DND-41 (cell line): ENCODE measurements around the gene TSHZ2.

Experiments used
- ATAC-seq: fragments of 200-7000 bp; cut with Tn5 transposase; 3 replicates; pipeline ENCODE4 v1.9.1; 2021; ENCODE audit warnings: low read depth; ENCODE audit not compliant: insufficient read depth
- DNase-seq: peaks from one replicate; pipeline ENCODE4 v3.0.0-alpha.2; 2020
- H2AFZ ChIP-seq: 2 replicates; pipeline ENCODE4 v1.6.0; 2012; ENCODE audit warnings: low read depth, low read length
- H3K27ac ChIP-seq: 2 replicates; pipeline ENCODE4 v1.5.1; 2012; ENCODE audit warnings: low read length, inconsistent platforms
- H3K27me3 ChIP-seq: fragments of 200-600 bp; sonication (generic); 2 replicates; pipeline ENCODE4 v1.6.0; 2012; ENCODE audit warnings: low read length, mild to moderate bottlenecking, inconsistent platforms; ENCODE audit not compliant: insufficient read depth, poor library complexity
- H3K36me3 ChIP-seq: 2 replicates; pipeline ENCODE4 v1.5.1; 2012; ENCODE audit warnings: low read length, inconsistent platforms; ENCODE audit not compliant: insufficient read depth
- H3K4me1 ChIP-seq: 2 replicates; pipeline ENCODE4 v1.5.1; 2012; ENCODE audit warnings: mild to moderate bottlenecking, low read length; ENCODE audit not compliant: insufficient read depth
- H3K4me2 ChIP-seq: 2 replicates; pipeline ENCODE4 v1.6.0; 2012; ENCODE audit warnings: mild to moderate bottlenecking, moderate library complexity, low read length, inconsistent platforms; ENCODE audit not compliant: insufficient read depth
- H3K4me3 ChIP-seq, 2 experiments: fragments of 200-600 bp in 1 of 2; shearing (Covaris generic) in 1 of 2; 2 replicates each; pipeline ENCODE4 v1.5.1; 2012 to 2016; ENCODE audit warnings: inconsistent platforms in 2 of 2, low read length in 2 of 2, mild to moderate bottlenecking in 2 of 2, low read depth in 1 of 2, moderate library complexity in 1 of 2
- H3K79me2 ChIP-seq: 2 replicates; pipeline ENCODE4 v1.6.0; 2012; ENCODE audit warnings: low read length, inconsistent platforms; ENCODE audit not compliant: insufficient read depth
- H3K9ac ChIP-seq: 2 replicates; pipeline ENCODE4 v1.6.0; 2012; ENCODE audit warnings: low read depth, mild to moderate bottlenecking, inconsistent platforms, low read length, moderate library complexity
- H3K9me3 ChIP-seq: 2 replicates; pipeline ENCODE4 v1.5.1; 2012; ENCODE audit warnings: low read length, moderate library complexity, mild to moderate bottlenecking, inconsistent platforms; ENCODE audit not compliant: insufficient read depth, severe bottlenecking
- H4K20me1 ChIP-seq: 2 replicates; pipeline ENCODE4 v1.6.0; 2012; ENCODE audit warnings: low read length; ENCODE audit not compliant: insufficient read depth
- CTCF ChIP-seq: IDR thresholded peaks from 2 replicates; pipeline ENCODE4 v1.5.1; 2012; ENCODE audit warnings: borderline replicate concordance, low read length, moderate library complexity, mild to moderate bottlenecking; ENCODE audit not compliant: poor library complexity, severe bottlenecking; ENCODE audit errors: extremely low read depth
- EZH2 ChIP-seq: IDR thresholded peaks from 3 replicates; pipeline ENCODE4 v1.6.1; 2012; ENCODE audit warnings: borderline replicate concordance, low read depth, mild to moderate bottlenecking, moderate library complexity, low read length, inconsistent platforms; ENCODE audit not compliant: severe bottlenecking

Gene TSHZ2

GRCh38 chr20:53291548-53291947 lies 319.4 kb downstream of the TSHZ2 start:
- DNase-seq (peak; percentile 10), ATAC-seq (no peak)
- no peak overlapping the region for H3K4me3 ChIP-seq
- H3K9me3 ChIP-seq, result no peaks in the 10 kb centered on the region
- no peak overlapping the region for H3K9ac ChIP-seq
- no peaks in the 10 kb centered on the region for H4K20me1 ChIP-seq
- H3K4me2 ChIP-seq, result no peak overlapping the region
- H3K36me3 ChIP-seq, result no peaks in the 10 kb centered on the region
- TF ChIP-seq EZH2 (no peak), CTCF (peak; percentile 51)
- no peak overlapping the region for H2AFZ ChIP-seq
- H3K27me3 ChIP-seq, result peaks cover 41% of the 10 kb centered on the region
- H3K79me2 ChIP-seq, result no peaks in the 10 kb centered on the region
- H3K27ac ChIP-seq, result no peak overlapping the region
- H3K4me1 ChIP-seq, result no peaks in the 10 kb centered on the region

GRCh38 chr20:53292347-53292746 lies 320.2 kb downstream of the TSHZ2 start:
- Histone ChIP-seq H3K9me3 (no peaks in the 10 kb centered on the region), H4K20me1 (no peaks in the 10 kb centered on the region), H3K9ac (no peak overlapping the region), H3K36me3 (no peaks in the 10 kb centered on the region), H2AFZ (no peak overlapping the region), H3K79me2 (no peaks in the 10 kb centered on the region), H3K4me2 (no peak overlapping the region), H3K4me1 (no peaks in the 10 kb centered on the region), H3K4me3 (no peak overlapping the region), H3K27ac (no peak overlapping the region), H3K27me3 (peaks cover 33% of the 10 kb centered on the region)
- no peak for TF ChIP-seq CTCF
- no peak for TF ChIP-seq EZH2
- ATAC-seq (no peak), DNase-seq (no peak)

GRCh38 chr20:53294804-53295203 lies 322.6 kb downstream of the TSHZ2 start:
- Histone ChIP-seq H3K9ac (no peak overlapping the region), H3K4me3 (no peak overlapping the region), H3K27ac (no peak overlapping the region), H3K4me1 (no peaks in the 10 kb centered on the region), H3K27me3 (peaks cover 42% of the 10 kb centered on the region), H3K9me3 (no peaks in the 10 kb centered on the region), H3K36me3 (no peaks in the 10 kb centered on the region), H4K20me1 (no peaks in the 10 kb centered on the region), H2AFZ (no peak overlapping the region), H3K79me2 (no peaks in the 10 kb centered on the region), H3K4me2 (no peak overlapping the region)
- DNase-seq, result no peak
- peak; percentile 59 for TF ChIP-seq EZH2
- TF ChIP-seq CTCF, result no peak
- no peak for ATAC-seq

- Histone ChIP-seq H4K20me1 (no peaks in the 10 kb centered on the region), H2AFZ (no peak overlapping the region), H3K9ac (no peak overlapping the region), H3K36me3 (no peaks in the 10 kb centered on the region), H3K4me1 (no peaks in the 10 kb centered on the region), H3K9me3 (no peaks in the 10 kb centered on the region), H3K79me2 (no peaks in the 10 kb centered on the region), H3K27ac (no peak overlapping the region), H3K4me2 (no peak overlapping the region), H3K27me3 (peaks cover 48% of the 10 kb centered on the region), H3K4me3 (no peak overlapping the region)
- no peak for ATAC-seq
- DNase-seq, result no peak
- TF ChIP-seq CTCF (no peak), EZH2 (no peak)
Measured at GRCh38 chr20:53296025-53296424, 323.9 kb downstream of the TSHZ2 start.
